ENCODE data around the gene CYP3A7.

DNA sequence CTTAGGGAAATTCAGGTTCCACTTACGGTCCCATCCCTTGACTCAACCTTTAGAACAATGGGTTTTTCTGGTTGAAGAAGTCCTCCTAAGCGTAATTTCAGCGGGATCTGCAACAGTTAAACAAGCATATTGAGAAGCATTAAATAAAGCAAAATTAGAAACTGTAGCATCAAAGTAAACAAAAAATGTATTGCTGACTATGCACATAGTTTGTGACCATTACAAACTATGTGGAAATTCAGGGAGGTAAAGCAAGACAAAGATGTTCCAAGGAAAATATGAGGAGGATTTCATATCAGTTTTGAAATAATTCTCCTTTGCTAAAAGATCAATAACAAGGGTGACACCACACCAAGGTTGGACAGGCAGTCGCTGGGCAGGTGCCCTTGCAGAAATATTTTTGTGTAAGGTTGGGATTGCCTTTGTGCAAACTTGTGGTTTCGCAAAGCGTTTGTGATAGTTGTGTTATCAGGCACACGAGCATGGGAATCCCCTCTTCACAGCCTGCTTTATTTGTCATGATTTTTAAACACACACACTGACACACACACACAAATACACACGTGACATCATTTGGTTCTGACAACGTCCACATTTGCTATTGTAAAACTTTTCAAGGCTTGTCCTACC lies 49.8 kb downstream of the CYP3A7 start:
- TF ChIP-seq, protein P1, sequence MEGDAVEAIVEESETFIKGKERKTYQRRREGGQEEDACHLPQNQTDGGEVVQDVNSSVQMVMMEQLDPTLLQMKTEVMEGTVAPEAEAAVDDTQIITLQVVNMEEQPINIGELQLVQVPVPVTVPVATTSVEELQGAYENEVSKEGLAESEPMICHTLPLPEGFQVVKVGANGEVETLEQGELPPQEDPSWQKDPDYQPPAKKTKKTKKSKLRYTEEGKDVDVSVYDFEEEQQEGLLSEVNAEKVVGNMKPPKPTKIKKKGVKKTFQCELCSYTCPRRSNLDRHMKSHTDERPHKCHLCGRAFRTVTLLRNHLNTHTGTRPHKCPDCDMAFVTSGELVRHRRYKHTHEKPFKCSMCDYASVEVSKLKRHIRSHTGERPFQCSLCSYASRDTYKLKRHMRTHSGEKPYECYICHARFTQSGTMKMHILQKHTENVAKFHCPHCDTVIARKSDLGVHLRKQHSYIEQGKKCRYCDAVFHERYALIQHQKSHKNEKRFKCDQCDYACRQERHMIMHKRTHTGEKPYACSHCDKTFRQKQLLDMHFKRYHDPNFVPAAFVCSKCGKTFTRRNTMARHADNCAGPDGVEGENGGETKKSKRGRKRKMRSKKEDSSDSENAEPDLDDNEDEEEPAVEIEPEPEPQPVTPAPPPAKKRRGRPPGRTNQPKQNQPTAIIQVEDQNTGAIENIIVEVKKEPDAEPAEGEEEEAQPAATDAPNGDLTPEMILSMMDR (IDR thresholded peaks at IDR 0.05) = no peak
- TF ChIP-seq EP300 (IDR thresholded peaks at IDR 0.05) (no peak), POLR2A (IDR thresholded peaks at IDR 0.05; ENCODE audit: low read depth) (no peak), POLR2AphosphoS5 (IDR thresholded peaks at IDR 0.05) (no peak)
